ENCODE data around the gene TMEM119.
"Not testable (repeated sequence)": the region's sequence is repeated elsewhere in the genome, so short reads cannot be mapped to it uniquely, and the experiment has no call there.

- TF ChIP-seq ZNF384 (IDR thresholded peaks at IDR 0.05; ENCODE audit: low read depth, low read length); GATAD2A (IDR thresholded peaks at IDR 0.05); MXI1 (IDR thresholded peaks at IDR 0.05; ENCODE audit: low read depth, low read length); ZNF699 (CRISPR knock-in tag; IDR thresholded peaks at IDR 0.05; ENCODE audit: insufficient replicate concordance); TCFL5 (CRISPR knock-in tag; conservative IDR thresholded peaks at IDR 0.05); CHD1 (IDR thresholded peaks at IDR 0.05; ENCODE audit: low read length); MYC (IDR thresholded peaks at IDR 0.05; ENCODE audit: low read depth, low read length); MYC (CRISPR knock-in tag; IDR thresholded peaks at IDR 0.05; ENCODE audit: borderline replicate concordance, low read depth); CXXC5 (CRISPR knock-in tag; IDR thresholded peaks at IDR 0.05); U2AF1 (optimal IDR thresholded peaks at IDR 0.05; ENCODE audit: low read depth, low read length); RBBP5 (IDR thresholded peaks at IDR 0.05; ENCODE audit: borderline replicate concordance, insufficient read depth, low read length, poor library complexity, severe bottlenecking); GATA2 (CRISPR knock-in tag; IDR thresholded peaks at IDR 0.05); FOXK2 (conservative IDR thresholded peaks at IDR 0.05 in 1 of 2, IDR thresholded peaks at IDR 0.05 in 1 of 2; ENCODE audit: low read depth in 2 of 2): not testable (repeated sequence)
- TF ChIP-seq, protein P1, sequence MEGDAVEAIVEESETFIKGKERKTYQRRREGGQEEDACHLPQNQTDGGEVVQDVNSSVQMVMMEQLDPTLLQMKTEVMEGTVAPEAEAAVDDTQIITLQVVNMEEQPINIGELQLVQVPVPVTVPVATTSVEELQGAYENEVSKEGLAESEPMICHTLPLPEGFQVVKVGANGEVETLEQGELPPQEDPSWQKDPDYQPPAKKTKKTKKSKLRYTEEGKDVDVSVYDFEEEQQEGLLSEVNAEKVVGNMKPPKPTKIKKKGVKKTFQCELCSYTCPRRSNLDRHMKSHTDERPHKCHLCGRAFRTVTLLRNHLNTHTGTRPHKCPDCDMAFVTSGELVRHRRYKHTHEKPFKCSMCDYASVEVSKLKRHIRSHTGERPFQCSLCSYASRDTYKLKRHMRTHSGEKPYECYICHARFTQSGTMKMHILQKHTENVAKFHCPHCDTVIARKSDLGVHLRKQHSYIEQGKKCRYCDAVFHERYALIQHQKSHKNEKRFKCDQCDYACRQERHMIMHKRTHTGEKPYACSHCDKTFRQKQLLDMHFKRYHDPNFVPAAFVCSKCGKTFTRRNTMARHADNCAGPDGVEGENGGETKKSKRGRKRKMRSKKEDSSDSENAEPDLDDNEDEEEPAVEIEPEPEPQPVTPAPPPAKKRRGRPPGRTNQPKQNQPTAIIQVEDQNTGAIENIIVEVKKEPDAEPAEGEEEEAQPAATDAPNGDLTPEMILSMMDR (IDR thresholded peaks at IDR 0.05 in 2 of 3, conservative IDR thresholded peaks at IDR 0.05 in 1 of 3; ENCODE audit: insufficient read depth in 2 of 3, low read depth in 1 of 3, low read length in 3 of 3) = not testable (repeated sequence)
Measured at GRCh38 chr12:108590463-108590862, 7.4 kb downstream of the TMEM119 start.
